ENCODE measurements around the gene SVEP1. TPM values are rescaled to one million over a fixed set of nuclear protein-coding genes. Genes with fewer than 3 reads are reported as not detected.

Gene SVEP1
- total RNA-seq, 1 experiment from 2014 or later = 21.9 TPM

DNA sequence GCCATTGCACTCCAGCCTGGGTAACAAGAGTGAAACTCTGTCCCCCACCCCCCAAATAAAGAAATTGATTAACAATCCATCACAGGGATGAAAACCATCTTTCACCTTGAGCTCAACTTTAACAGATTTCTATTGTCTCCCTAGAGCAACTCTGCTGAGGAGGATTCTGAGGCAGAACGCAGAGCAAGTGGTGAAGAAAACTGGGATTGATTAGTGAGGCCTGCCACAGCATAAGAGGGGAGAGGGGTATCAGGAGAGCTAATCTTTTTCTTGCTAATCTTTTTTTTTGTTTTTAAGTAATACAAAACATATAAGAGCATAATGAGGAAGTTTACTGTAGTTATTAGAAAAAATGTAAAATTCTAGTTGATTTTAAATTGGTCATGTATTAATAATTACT, 250.8 kb downstream of the SVEP1 start:
- intact Hi-C loops (cut with micrococcal nuclease) = no loop called here
- no peak overlapping the region for H3K4me3 Mint-ChIP-seq (ENCODE audit: unreplicated experiment)
- POLR2A ChIA-PET = no interaction called here

DNA sequence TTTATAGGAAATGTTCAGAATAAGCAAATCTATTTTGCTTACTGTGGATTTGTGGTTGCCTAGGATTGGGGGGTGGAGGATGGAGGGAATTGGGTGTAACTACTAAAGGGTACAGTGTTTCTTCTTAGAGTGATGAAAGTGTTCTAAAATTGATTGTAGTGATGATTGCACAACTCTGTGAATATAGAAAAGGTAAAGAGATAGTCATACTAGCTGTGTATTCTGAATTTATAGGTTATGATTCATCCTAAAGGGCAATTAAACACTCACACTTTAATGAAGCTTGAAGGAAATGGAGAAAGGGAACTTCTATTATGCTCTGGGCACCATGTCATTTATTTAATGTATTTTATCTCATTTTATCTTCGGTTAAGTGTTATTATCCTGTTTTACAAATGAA, 251.8 kb downstream of the SVEP1 start:
- Mint-ChIP-seq H3K27ac (ENCODE audit: low read depth, unreplicated experiment) (no peak overlapping the region), H3K36me3 (ENCODE audit: insufficient read depth, unreplicated experiment) (no peaks in the 10 kb centered on the region), H3K9me3 (ENCODE audit: unreplicated experiment) (no peaks in the 10 kb centered on the region), H3K4me3 (ENCODE audit: unreplicated experiment) (no peak overlapping the region), H3K27me3 (ENCODE audit: insufficient read depth, unreplicated experiment) (no peaks in the 10 kb centered on the region), H3K4me1 (ENCODE audit: insufficient read depth, unreplicated experiment) (peaks cover 13% of the 10 kb centered on the region)
- no TSS peak for BruUV-seq (replicated peaks)
- ChIA-PET POLR2A (interaction anchor here (0.6 to 1.8 kb wide), 4 partner anchors 43 to 772 kb away, joined by 3 to 4 read pairs (median 4); no protein-coding TSS in a partner anchor), CTCF (interaction anchor here (1.2 kb wide), 1 partner anchor 12 kb away, joined by 4 read pairs; no protein-coding TSS in a partner anchor)
- intact Hi-C loops (cut with micrococcal nuclease) = no loop called here
- no peak for DNase-seq (ENCODE audit: unreplicated experiment)
- TF ChIP-seq, protein P1, sequence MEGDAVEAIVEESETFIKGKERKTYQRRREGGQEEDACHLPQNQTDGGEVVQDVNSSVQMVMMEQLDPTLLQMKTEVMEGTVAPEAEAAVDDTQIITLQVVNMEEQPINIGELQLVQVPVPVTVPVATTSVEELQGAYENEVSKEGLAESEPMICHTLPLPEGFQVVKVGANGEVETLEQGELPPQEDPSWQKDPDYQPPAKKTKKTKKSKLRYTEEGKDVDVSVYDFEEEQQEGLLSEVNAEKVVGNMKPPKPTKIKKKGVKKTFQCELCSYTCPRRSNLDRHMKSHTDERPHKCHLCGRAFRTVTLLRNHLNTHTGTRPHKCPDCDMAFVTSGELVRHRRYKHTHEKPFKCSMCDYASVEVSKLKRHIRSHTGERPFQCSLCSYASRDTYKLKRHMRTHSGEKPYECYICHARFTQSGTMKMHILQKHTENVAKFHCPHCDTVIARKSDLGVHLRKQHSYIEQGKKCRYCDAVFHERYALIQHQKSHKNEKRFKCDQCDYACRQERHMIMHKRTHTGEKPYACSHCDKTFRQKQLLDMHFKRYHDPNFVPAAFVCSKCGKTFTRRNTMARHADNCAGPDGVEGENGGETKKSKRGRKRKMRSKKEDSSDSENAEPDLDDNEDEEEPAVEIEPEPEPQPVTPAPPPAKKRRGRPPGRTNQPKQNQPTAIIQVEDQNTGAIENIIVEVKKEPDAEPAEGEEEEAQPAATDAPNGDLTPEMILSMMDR (IDR thresholded peaks at IDR 0.05; ENCODE audit: unreplicated experiment) = no peak

More for the DNA sequence above, 250.8 kb downstream of the SVEP1 start:
- no peak for DNase-seq (ENCODE audit: unreplicated experiment)
- no peak overlapping the region for H3K27ac Mint-ChIP-seq (ENCODE audit: low read depth, unreplicated experiment)
- no TSS peak for BruUV-seq (replicated peaks)
- CTCF ChIA-PET = no interaction called here
- peaks cover 17% of the 10 kb centered on the region for H3K4me1 Mint-ChIP-seq (ENCODE audit: insufficient read depth, unreplicated experiment)
- H3K9me3 Mint-ChIP-seq (ENCODE audit: unreplicated experiment) = no peaks in the 10 kb centered on the region
- H3K36me3 Mint-ChIP-seq (ENCODE audit: insufficient read depth, unreplicated experiment) = no peaks in the 10 kb centered on the region
- H3K27me3 Mint-ChIP-seq (ENCODE audit: insufficient read depth, unreplicated experiment) = no peaks in the 10 kb centered on the region
- TF ChIP-seq, protein P1 (IDR thresholded peaks at IDR 0.05; ENCODE audit: unreplicated experiment) = no peak

DNA sequence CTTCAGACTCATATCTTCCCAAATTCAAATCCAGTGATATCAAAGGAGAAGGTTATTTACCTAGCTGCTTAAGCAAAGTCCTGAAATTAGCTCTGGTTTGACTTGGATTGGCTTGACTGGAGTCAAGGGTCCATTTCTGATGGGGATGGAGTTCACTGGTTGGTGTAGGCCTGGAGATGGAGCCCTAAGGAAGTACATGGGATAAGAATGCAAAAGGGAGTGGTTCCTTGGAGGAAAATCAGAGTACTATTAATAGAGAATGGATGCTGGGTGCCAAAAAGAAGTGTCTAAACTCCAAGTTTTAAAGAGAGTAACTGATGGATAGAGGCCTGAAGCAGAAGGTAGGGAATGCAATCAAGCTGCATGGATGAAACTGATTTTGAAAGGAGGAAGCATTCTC, 255.7 kb downstream of the SVEP1 start:
- Mint-ChIP-seq H3K36me3 (ENCODE audit: insufficient read depth, unreplicated experiment) (no peaks in the 10 kb centered on the region), H3K4me3 (ENCODE audit: unreplicated experiment) (no peak overlapping the region), H3K4me1 (ENCODE audit: insufficient read depth, unreplicated experiment) (peaks cover 17% of the 10 kb centered on the region), H3K27ac (ENCODE audit: low read depth, unreplicated experiment) (no peak overlapping the region), H3K27me3 (ENCODE audit: insufficient read depth, unreplicated experiment) (no peaks in the 10 kb centered on the region), H3K9me3 (ENCODE audit: unreplicated experiment) (no peaks in the 10 kb centered on the region)
- BruUV-seq (replicated peaks) = no TSS peak
- intact Hi-C loops (cut with micrococcal nuclease) = no loop called here
- CTCF ChIA-PET = interaction anchor here (0.6 to 1.6 kb wide), 6 partner anchors 13 to 300 kb away, joined by 3 to 4 read pairs (median 4); no protein-coding TSS in a partner anchor
- POLR2A ChIA-PET = interaction anchor here (0.8 to 1.2 kb wide), 2 partner anchors 10 to 67 kb away, joined by 3 to 5 read pairs; partner anchors contain the start of gene TXN
- no peak for DNase-seq (ENCODE audit: unreplicated experiment)
- TF ChIP-seq, protein P1 (IDR thresholded peaks at IDR 0.05; ENCODE audit: unreplicated experiment) = no peak

DNA sequence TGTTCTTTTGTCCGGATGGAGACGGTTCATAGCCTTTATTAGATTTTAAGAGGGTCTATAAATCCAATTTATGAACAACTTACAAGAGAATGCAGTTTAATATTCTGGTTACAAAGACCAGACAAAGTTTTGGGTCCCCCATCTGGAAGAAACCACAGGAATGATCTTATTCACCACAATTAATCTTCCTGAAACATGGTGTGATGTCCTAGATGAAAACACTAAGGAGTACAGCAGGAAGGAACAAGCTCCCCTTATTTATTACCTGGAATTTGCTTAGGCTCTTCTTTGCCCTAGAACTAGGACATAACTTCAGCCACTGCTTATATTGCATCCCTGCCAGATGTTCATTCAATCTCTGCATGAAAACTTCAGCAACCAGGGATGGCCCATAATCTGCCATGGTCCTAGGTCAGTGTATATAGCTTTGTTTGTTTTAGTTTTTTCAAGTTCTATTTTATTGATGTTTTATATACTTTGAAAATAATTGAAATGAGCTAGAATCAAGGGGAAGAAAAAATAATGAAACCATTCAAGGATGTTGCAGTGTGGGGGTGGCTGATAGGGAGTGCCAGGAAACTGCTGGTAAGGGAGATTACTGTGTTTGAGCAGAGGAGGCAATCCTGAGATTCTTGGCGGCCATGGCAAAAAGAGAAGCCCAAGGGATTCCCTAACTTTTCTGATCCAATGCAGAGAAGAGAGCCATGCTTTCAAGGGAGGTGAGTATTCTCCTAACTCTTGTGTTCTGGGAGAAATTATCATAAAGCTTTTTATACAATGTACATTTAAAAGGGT, 258.7 kb downstream of the SVEP1 start:
- Mint-ChIP-seq H3K36me3 (ENCODE audit: insufficient read depth, unreplicated experiment) (no peaks in the 10 kb centered on the region), H3K27me3 (ENCODE audit: insufficient read depth, unreplicated experiment) (no peaks in the 10 kb centered on the region), H3K4me1 (ENCODE audit: insufficient read depth, unreplicated experiment) (peaks cover 11% of the 10 kb centered on the region), H3K27ac (ENCODE audit: low read depth, unreplicated experiment) (no peak overlapping the region), H3K4me3 (ENCODE audit: unreplicated experiment) (no peak overlapping the region), H3K9me3 (ENCODE audit: unreplicated experiment) (no peaks in the 10 kb centered on the region)
- CTCF ChIA-PET = interaction anchor here (0.7 to 0.9 kb wide), 2 partner anchors 303 to 479 kb away, joined by 3 to 6 read pairs; no protein-coding TSS in a partner anchor
- no peak for DNase-seq (ENCODE audit: unreplicated experiment)
- no TSS peak for BruUV-seq (replicated peaks)
- TF ChIP-seq, protein P1 (IDR thresholded peaks at IDR 0.05; ENCODE audit: unreplicated experiment) = no peak
- intact Hi-C loops (cut with micrococcal nuclease) = no loop called here
- POLR2A ChIA-PET = no interaction called here

All from MCF 10A (cell line).